CD4-positive, alpha-beta T cell treated with Interleukin-12 subunit alpha and Interleukin-12 subunit beta, for 1 hour (primary cell): ENCODE results near the gene MADCAM1.
A peak's percentile ranks its signal among the peaks of the same experiment; 100 is the strongest.

ENCODE experiments used
- DNase-seq: peaks from one replicate; pipeline ENCODE4 v3.0.0-alpha.2; 2020

The MADCAM1 gene

GRCh38 chr19:489418-490196, 6.7 kb upstream of the MADCAM1 start:
- no peak for DNase-seq

- no peak for DNase-seq
These were observed 5.0 kb upstream of the MADCAM1 start for GRCh38 chr19:491146-491741.

GRCh38 chr19:492091-492531, 4.2 kb upstream of the MADCAM1 start:
- peak; percentile 21 for DNase-seq

DNA sequence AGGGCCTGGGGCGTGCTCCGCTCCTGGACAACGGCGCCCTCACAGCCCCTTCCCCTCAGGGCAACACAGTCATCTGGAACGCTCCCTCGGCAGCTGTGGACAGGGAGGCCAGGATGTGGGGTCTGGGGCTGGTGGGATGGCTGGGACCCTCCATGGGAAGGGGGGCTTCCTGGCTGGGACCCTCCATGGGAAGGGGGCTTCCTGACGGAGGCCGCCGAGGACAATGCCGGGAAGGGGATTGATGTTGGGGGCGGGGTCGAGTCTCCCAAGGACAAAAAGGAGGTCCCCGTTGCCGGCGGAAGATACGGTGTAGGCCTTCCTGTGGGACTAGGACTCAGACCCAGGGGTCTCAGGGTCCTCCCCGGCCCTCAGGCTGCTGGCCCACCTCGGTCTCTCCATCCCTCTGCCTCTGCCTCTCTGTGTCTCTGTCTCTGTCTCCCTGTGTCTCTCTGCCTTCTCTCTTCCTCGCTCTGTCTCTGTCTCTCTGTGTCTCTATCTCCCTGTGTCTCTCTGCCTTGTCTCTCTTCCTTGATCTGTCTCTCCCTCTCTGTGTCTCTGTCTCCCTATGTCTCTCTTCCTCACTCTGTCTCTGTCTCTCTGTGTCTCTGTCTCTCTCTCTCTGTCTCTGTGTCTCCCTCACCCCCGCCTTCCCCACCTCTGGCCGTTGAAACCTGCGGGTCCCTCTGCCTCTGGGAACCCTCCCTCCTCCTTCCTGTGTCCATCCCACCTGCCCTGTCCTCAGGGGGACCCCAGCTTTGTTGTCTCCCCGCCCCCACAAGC, 2.7 kb upstream of the MADCAM1 start:
- DNase-seq: no peak

DNA sequence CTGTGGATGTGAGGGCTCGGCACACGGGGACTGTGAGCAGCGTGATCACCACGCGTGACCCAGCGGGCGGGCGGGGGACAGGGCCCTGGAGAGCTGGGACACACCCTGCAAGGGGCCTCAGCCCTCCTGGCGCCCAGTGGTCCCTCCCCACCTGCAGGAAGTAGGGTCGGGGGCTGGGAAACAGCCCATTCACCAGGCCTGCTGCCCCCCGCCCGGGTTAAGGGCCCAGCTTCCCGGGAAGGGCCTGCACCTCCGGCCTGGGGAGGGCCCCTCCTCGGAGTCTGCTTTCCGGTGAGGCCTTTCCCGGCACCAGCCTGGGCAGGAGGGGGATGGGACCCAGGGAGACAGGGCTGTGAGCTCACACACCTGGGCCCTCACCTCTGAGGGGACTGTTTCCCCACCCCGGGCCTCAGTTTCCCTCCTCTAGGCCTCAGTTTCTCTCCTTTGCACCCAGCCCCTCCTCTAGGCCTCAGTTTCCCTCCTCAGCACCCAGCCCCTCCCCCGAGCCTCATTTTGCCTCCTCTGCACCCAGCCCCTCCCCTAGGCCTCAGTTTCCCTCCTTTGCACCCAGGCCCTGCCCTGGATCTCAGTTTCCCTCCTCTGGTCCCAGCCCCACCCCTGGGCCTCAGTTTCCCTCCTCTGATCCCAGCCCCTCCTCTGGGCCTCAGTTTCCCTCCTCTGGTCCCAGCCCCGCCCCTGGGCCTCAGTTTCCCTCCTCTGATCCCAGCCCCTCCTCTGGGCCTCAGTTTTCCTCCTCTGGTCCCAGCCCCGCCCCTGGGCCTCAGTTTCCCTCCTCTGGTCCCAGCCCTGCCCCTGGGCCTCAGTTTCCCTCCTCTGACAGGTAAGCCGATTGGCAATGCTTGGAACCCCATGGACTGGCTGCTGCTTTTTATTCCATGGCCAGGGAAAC, 1.9 kb upstream of the MADCAM1 start:
- DNase-seq: no peak

- no peak for DNase-seq
These were observed 1.2 kb upstream of the MADCAM1 start for GRCh38 chr19:495081-495401.

DNA sequence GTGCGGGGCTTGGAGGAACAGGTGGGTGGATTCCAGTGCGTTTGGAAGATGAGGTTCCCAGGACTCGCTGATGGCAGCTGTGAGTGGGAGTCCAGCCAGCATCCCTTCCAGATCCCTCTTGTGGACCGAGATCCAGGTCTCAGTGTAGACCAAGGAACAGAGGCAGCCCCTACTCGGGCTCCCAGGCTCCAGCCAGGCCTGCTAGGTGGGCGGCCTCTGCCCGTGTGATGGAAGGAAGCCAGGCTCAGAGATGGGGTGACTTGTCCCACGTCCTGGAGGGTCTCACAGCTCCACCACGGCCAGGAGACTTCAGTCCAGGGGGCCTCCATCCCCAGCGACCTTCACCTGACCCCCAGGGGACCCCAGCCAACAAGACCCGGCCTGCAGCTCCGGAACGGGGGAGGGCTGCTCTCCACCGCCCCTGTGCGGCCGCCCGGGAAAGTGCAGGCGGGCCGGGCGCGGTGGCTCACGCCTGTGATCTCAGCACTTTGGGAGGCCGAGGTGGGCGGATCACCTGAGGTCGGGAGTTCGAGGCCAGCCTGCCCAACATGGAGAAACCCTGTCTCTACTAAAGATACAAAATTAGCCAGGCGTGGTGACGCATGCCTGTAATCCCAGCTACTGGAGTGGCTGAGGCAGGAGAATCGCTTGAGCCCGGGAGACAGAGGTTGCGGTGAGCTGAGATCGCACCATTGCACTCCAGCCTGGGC, 729 bp upstream of the MADCAM1 start:
- DNase-seq: peak; percentile 52

DNA sequence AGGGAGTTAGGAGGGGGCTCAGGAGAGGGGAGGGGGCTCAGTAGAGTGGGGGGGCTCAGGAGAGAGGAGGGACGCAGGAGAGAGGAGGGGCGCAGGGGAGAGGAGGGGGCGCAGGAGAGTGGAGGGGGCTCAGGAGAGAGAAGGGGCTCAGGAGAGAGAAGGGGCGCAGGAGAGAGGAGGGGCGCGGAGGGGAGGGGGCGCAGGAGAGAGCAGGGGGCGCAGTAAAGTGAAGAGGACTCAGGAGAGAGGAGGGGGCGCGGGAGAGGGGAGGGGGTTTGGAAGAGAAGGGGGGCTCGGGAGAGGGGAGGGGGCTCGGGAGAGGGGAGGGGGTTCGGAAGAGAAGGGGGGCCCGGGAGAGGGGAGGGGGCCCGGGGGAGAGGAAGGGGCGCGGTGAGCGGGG, 700 bp downstream of the MADCAM1 start:
- DNase-seq: no peak

DNA sequence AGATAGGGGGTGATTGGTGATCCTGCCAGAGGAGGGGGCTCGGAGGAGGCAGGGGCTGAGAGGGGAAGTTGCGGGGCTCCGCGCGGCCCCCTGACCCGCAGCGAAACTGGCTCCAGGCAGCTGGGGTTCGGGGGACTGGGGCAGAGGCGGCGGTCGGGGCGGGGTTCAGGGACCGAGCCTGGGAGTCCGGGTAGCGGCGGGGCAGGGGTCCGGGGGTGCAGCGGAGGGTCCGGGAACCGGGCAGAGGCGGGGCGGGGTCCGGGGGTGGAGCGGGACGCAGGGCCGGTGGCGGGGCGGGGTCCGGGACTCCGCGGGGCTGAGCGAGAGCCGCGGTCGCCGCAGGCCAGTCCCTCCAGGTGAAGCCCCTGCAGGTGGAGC, 1.2 kb downstream of the MADCAM1 start:
- DNase-seq: no peak

- DNase-seq: no peak
These were observed 1.7 kb downstream of the MADCAM1 start for GRCh38 chr19:497869-498510.

- DNase-seq: no peak
These were observed 2.2 kb downstream of the MADCAM1 start for GRCh38 chr19:498511-498891.

DNA sequence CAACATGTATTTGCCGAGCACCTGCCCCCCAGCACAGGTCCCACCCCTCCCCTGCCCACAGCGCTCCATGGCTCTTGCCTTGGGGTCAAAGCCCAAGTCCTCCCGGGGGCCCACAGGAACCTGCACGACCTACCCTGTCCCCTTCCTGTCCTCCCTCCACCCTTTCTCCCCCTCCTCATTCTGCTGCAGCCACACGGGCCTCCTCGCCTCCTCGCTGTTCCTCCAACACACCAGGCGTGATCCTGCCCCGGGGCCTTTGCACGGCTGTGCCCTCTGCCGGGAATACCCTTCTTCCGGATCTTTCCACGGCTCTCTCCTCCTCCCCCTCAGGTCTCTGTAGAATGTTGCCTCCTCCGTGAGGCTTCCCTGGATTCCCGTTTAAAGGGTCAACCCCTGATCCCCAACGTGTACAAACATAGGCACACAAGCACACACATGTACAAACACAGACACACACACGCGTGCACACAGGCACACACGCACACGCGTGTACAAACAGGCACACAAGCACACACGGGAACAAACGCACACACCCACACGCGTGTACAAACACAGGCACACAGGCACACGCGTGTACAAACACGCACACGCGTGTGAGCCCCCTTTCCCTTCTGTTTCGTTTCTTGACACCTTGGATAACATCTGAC, 2.8 kb downstream of the MADCAM1 start:
- no peak for DNase-seq

GRCh38 chr19:501646-502045, 5.4 kb downstream of the MADCAM1 start:
- no peak for DNase-seq

DNA sequence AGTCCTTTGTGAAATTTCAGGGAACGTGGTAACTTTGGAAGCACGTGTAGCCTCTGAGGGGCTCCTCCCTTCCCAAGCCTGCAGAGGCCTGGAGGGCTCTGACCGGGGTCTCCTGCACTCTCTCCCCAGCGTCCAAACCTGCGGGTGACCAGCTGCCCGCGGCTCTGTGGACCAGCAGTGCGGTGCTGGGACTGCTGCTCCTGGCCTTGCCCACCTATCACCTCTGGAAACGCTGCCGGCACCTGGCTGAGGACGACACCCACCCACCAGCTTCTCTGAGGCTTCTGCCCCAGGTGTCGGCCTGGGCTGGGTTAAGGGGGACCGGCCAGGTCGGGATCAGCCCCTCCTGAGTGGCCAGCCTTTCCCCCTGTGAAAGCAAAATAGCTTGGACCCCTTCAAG, 8.3 kb downstream of the MADCAM1 start:
- DNase-seq: no peak

GRCh38 chr19:506404-507285, 10.4 kb downstream of the MADCAM1 start:
- DNase-seq: peak; percentile 97

GRCh38 chr19:507286-508203, 11.3 kb downstream of the MADCAM1 start, which contains the start of gene TPGS1:
Gene TPGS1 (plus strand): TSS chr19:507497. CDS start chr19:507507, 10 bp downstream.
- DNase-seq: peak; percentile 80

GRCh38 chr19:508204-509150, 12.2 kb downstream of the MADCAM1 start:
- no peak for DNase-seq

DNA sequence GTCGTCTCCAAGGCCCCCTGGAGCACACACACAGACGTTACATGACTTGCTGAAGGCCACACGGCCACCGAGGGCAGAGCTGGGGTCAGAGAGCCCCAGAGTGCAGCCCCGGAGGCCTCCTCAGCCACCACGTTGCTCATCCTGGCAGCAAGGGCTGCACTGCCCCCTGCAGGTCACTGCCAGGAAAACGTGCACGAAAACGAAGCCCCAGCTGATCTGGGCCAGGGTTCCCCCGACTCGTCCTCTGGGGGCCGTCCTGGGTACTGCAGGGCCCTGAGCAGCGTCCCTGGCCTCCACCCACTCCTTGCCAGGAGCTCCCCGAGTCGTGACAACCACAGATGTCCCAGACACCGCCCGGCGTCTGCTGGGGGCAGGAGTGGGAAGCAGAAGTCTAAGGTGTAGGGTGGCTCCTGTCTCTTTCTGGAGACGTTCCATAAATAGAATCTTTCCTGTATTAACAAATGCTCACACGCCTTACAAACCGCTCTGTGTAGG, 14.4 kb downstream of the MADCAM1 start:
- peak; percentile 95 for DNase-seq
